ENCODE measurements around the gene CACNB2.
A peak's percentile ranks its signal among the peaks of the same experiment; 100 is the strongest.

Gene CACNB2
- long read RNA-seq, donor 1, partial matches to known transcripts = 6 of 6 reads
- long read RNA-seq, donor 1, other reads (novel, unspliced or antisense) = 0 of 6 reads
- long read RNA-seq, donor 2 = 0 reads
- long read RNA-seq, donor 3, partial matches to known transcripts = 11 of 11 reads
- long read RNA-seq, donor 3, other reads (novel, unspliced or antisense) = 0 of 11 reads
- long read RNA-seq, donor 4, partial matches to known transcripts = 0 of 1 reads
- long read RNA-seq, donor 4, other reads (novel, unspliced or antisense) = 0 of 1 reads
- long read RNA-seq, donor 5 = 0 reads
- long read RNA-seq, donor 6 = 0 reads
- long read RNA-seq, donor 7 = 0 reads
- long read RNA-seq, donor 8, partial matches to known transcripts = 0 of 1 reads
- long read RNA-seq, donor 8, other reads (novel, unspliced or antisense) = 0 of 1 reads

DNA sequence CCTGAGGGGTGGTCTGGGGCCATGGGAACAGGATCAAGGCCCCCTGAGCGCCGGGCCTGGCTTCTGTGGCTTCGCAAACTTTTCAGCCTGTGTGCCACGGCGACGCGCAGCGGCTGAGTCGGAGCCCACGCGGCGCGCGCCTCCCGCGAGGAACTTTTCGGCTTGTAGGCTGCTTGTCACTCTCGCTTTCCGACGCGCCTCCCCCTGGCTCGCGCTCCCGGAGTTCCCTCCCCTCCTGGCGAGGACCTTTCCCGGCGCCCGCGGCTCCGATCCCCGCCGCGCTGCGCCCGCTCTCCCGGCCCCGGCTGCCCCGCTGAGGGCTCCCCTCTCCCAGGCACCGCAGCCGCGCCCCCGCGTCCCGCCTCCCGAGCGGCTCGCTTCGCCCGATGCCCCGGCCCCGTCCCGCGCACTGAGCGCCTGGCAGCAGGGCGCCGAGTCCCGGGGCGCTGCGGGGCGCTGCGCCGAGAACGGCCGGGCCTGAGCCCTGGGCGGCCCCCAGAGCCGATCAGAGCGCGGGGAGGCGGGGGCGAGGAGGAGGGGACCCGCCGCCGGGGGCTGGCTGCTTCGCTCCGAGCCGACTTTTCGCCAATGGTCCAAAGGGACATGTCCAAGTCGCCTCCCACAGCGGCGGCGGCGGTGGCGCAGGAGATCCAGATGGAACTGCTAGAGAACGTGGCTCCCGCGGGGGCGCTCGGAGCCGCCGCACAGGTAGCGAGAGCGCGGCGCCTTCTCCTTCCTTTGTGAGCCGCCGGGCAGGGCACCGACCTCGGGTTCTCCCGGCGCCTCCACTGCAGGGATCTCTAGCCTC, at the start of gene CACNB2:
Gene CACNB2, plus strand, starts transcription at position 276 of the 808 bp plus-strand sequence.
- DNase-seq = peak; percentile 84

DNA sequence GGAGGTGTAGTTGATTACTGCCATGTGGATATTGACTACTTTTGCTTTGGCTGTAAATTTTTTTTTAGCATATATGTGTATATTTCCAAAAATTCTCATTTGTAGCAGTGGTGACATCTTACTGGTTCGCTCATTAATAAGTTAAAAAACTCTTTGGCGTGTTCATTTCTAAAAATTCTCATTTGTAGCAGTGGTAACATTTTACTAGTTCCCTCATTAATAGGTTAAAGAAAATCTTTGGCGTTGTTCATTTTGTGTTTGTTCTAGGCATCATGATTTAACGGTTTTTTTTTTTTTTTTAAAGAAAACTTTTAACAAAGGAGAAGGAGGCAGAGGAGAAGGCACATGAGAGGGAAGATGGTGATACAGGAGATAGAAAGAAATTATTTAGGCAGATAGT, 45.9 kb upstream of the CACNB2 start:
- no peak for DNase-seq

DNA sequence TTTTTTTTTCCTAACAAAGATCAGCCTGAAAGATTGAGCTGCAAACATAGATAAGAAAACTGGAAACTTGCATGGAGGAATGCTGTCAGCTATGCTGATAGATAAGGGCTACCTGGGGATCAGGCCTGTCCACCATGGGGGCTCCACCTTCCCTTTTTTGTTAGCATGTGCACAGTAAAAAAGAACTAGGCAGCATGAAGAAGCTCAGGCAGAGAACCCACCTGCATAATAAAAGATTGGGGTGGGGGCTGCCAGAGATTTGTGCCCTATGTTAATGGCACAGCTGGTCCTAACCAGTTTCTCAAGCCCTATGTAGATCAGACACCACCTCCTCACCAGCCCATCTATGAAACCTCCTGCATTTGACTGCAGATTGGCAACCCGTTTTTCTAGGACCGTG, 45.4 kb upstream of the CACNB2 start:
- DNase-seq = no peak

DNA sequence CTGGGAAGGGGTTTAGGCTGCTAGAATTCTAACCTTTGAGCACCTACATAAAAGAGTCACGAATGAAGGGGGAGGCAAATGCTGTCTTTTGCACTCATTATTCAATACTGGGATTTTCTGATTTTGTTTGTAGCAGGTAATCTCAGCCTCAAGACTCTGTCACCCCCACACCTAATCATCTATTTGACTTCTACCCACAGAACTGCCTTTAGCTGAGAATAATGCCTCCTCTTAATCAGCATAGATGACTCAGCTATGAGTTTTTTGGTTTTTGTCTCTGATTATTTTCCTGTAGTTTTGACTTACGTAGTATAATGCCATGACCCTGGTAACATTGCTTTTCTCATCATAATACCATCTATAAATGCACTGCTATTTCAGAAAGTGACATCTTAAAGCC, 42.7 kb upstream of the CACNB2 start:
- DNase-seq = no peak

DNA sequence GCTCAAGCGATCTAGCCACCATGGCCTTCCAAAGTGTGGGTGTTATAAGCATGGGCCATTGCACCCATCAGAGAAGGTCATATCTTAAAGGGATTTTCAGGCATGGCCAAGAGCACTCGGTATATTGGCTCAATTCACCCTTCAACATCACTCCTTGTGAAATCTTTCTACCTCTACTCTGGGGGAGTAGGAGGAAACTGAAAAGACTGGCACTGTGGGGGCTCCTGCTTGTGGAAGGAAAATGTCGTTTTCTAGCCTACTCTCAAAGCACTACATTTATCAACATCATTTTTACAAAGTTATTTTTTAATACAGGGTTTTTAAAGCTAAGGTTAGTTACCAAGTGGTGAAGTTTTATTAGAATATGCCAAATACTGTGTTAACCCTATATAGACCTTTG, 42.0 kb upstream of the CACNB2 start:
- DNase-seq = no peak

DNA sequence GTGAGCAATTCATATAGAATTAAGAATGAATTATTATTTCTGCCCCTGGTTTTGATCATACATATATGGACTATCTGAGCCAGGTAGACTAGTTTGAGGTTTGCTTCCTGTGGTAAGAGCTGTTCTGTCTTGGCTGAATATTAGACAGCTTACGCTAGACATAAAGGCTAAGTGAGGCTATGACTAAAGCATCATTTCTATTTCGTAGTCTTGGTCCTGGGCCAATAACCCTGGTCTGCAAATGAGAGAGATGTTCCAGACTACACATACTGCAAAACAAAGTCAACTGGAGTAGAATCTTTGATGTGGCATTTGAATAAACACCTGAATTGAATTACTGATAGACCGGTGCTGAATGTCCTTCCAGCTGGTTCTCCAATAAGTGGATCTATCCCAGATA, 40.8 kb upstream of the CACNB2 start:
- no peak for DNase-seq

DNA sequence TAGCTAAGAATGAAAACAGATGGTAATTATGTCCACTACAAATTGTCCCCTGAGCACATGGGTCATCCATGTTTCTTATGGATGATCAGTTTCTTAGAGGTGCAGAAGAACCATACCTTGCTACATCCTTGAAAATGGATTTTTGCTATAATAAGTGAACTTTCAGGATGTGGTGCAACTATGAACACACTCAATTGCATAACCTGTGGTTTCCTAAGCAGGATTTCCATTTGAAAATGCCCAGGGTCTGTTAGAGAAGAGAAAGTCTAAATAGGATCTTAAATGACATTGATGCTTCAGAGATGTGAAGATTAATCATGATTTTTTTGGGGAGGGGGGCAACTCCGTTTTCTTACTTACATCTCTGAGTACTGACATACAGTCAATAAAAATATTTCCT, 39.6 kb upstream of the CACNB2 start:
- no peak for DNase-seq

DNA sequence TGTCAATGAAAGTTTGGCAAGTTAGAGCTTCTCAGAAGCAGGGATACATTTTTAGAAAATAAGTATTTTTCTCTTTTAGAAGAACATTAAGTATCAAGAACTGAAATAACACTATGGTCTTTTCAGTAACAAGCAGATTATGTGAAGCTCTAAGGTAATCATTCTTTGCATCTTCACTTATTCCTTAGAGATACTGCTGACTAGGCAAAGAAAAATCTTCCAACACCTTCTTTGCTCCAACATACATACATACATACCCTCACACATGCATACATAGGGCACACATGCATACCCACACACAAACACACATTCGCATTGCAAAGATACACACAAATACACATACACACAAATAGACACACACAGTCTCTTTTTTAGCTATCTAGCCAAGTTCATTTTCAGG, 37.8 kb upstream of the CACNB2 start:
- no peak for DNase-seq

DNA sequence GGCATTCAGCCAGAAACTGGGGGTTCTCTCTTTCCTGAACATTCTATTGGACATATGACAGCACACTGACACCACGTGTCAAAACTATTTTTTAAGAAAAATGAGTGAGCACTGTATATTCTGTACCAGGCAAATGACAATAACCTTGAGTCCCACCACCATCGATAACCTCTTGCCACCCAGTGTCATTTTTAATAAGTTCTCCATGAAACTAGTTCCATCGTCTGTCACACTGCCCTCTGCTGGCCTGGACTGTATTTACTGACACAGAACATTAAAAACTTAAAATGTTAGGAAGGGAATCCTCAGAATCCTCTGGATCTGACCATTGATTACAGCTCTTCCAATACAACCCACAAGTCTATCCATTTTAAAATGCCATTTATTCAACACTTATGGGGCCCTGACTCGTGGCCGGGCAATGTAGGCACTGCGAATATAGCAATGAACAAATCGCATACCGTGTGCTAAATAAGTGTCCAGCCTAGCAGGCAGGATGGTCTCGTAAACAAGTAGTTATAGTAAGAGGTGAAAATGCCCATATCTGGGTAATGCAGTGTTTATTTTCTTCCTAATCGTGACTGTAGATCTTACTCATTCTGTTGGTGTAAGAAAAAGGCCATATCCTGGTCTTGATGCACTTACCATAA, 35.9 kb upstream of the CACNB2 start:
- DNase-seq = peak; percentile 8

DNA sequence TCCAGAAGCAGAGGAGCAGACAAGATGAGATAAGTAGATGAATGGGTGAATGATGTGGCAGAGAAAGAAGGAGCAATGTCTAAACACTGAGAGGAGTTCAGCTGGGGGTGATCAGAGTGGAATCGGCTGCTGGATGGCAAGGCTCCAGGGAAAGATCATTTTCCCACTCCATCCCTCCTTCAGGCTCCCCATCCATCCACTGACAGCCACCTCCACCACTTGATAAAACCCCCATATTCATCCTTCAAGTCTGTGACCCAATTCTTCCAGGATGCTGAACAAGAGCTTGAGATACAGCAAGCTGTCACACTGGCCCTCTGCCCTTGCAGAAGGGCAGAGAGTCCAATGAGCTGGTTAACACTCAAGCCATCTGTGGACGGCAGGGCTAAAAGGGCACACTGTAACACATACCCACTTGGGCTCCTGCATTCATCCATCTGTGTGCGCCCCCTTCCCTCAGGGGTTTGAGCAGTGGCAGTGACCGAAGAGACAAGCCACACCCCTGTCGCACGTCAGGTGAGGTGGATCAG, 30.8 kb upstream of the CACNB2 start:
- DNase-seq = no peak

DNA sequence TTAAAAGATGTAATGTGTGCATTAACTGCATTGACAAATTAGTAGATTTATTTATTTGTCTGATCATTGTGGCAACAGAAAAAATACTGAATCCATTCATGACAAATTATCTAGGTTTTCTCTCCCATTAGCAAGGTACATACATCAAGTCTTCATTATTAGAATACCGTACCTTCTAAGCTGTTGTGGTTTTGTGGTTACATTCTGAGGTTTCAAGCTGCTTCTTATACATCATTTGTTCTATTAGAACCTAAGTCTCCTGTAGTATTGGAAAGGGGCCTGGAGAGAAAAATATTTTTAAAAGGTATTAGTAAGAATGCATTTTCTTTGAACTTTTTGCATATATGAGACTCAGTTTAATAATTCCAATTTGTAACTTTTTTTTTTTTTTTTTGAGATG, 26.3 kb upstream of the CACNB2 start:
- no peak for DNase-seq

DNA sequence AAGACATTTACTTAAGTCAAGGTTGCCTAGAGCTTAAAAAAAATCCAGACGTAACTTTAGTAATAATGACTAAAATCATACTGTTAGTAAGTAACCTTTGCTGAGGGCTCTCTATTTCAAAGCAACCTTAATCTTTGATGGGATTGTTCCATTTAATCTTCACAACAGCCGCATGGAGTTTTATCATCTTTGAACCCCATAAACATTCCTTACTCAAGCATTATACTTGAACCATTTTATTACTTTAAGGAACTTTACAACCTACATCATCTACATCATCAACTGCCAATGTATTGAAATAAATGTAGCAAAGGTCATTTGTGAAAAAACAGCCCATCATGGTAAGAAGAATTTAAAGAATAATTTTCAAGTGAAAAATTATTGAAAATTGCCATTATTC, 22.9 kb upstream of the CACNB2 start:
- no peak for DNase-seq

DNA sequence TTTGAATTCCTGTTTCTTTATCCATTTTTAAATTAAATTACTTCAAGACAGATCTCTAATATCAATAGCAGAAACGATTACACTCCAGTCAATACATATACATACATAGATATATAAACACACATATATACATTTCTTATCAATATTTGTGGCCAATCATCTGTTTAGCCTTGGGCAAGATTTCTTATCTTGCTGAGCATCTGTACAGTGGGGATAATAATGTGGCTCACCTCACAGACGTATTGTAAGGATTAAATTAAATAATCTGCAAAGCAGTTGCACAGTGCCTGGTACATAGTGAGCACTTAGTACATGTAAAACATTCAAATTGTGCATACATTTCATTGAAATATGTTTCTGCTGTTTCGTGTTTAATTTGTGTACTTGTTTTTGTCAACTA, 17.5 kb upstream of the CACNB2 start:
- no peak for DNase-seq

DNA sequence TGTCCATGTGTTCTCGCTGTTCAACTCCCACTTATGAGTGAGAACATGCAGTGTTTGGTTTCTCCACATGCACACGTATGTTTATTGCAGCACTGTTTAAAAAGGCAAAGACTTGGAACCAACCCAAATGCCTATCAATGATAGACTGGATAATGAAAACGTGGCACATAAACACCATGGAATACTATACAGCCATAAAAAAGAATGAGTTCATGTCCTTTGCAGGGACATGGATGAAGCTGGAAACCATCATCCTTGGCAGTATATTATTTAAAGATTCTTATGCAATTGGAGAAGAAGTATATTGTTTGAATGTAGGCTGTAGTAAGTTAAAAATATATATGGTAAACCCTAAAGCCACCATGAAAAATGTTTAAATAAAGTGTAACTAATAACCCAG, 7.2 kb upstream of the CACNB2 start:
- DNase-seq = no peak

DNA sequence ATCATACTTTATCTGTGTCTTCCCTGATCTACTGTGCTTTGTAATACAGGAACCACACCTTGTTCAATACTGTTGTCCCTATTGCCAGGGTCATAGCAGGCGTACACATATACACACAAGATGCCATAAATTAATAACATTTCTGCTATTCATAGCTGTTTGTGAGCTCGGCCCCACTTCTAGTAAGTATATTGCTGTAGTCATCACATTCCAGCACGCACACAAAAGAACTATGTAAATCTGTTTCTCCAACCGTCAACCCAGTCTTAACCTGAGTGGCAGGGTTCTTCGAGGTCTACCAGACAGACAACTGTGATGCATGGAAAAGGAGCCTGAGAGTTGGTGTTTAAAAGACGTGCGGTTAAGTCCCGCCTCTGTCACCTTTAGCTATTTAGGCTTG, 5.7 kb upstream of the CACNB2 start:
- DNase-seq = no peak

DNA sequence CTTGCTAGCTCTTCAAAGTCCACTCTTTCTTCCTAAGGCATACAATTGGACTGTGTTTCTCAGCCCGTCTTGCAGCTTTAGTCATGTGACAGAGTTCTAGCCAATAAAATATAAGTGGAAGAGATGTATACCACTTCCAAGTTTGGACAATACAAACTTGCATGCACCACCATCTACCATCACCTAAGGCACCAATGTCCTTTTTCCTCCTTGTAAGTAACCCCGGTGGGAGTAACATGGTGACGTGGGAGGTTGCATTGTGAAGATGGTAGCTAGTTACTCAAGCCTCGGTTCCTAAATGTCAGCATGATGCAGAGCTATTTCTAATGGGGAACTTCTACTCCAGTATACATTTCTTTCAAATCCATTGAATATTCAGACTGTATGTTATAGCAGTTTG, 5.3 kb upstream of the CACNB2 start:
- no peak for DNase-seq

DNA sequence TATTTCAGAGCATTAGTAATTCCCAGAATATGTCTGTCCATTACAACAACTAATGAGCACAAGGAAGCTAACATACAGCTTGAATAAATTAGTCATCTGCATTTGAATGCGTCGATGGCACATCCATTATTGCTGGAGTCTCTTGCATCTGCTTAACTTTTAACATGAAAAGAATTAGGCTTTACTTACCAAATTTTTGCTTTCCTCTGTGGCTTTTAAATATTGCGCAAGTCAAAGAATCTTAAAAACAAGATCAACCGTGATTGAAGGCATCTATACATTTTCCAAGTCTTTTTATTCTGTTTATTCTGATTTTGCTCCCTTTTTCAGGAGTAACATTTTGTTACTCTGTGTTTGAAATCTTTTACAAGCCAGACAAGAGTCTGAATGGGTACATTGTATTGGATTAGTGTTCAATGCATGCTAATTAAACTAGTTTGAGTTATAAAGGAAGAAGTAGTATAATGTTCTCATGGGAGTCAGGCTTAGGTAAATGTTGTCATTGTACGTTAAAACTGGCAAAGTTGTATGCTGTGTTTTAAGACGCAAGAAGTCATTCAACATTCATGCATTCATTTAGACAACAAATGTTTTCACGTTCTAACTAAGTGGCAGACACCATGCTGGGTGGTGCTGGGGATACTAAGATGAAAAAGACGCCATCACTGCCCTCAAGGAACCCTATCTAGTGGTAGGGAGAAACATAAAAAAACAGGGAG, 4.0 kb upstream of the CACNB2 start:
- no peak for DNase-seq

DNA sequence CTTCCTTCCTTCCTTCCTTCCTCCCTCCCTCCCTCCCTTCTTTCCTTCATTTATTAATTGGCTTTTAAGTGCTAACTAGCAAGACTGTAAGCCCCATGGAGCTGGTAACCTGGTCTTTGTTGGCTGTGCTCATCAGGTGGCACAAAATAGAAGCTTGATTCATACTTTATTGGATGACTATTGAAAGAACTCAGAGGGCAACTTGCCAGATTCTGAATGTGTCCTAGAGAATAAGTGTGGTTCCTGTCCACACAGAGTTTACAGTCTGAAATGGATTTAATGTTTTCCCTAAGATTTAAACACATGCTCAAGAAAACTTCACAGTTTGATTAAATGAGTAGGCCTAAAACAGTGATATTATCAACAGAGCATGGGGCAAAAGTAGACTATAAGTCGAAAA, 3.1 kb upstream of the CACNB2 start:
- DNase-seq = no peak

DNA sequence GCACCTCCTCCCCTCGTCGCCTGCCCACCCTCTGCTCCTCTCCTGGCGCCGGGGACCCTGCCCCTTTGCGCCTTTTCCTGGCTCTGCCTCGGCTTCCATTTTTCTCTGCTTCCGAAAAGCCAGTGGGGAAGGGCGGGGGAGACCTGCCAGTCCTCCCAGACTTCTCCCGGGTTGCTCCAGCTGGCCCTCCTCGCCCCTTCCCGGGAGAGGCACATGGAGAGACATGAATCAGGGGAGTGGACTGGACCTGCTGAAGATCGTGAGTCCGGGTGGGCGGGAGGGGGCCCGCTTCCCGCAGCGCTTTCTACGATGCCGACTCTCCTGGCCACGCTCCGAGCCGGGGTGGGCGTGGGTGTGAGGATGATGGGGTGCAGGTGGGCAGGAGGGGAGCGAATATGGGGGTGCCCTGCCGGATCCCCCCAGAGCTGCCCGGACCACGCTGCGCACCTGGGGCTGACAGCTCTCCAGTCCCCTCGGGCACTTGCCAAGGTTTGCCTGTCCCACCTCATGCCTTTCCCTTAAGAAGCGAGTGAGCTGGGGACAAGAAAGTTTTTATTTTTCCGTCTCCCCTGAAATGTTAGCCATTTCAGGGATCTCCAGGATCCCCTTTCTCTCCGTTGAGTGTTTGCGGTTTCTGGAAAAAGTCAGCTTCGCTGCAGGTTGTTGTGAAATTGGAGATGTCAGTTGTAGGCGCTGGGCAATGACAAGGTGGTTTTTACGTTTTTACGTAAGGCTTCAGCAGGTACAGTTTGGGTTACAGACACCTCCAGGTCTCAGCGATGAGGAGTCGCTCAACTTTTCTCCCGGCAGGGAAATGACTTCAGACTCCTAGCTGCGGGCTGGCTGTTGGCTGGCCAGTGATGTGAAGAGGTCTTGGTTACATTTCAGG, 977 bp downstream of the CACNB2 start:
- peak; percentile 52 for DNase-seq

DNA sequence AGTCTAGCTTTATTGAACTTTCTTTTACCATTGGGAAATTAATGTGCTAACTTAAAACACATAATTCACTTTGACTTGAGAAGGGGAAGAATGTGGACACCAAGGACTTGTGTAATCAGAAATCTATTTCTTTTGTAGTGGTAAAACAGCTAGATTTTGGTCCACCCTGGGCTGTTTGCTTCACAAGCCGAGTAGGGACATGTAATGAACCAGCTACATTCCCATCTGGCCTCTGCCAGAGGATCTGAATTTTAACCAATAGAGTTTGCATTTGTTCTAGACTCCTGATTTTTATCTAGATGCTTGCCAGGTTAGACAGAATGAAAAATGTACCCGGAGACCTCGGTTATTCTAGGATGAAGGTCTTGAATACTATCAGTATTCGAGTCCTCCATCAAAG, 1.9 kb downstream of the CACNB2 start:
- no peak for DNase-seq

DNA sequence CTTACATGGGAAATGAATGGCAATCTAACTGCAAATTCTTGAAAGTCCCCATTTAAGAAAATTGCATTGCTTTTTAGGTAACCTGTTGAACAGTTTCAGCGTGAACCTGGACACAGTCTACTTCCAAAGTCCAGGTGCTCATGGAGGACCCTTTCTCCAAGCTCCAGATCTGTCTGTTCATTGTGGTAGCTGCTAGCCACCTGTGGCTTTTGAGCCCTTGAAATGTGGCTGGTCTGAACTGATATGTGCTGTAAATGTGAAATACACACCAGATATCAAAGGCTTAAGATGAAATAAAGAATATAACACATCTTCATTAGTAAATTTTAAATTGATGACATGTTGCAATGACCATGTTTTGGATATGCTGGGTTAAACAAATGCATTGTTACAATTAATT, 4.2 kb downstream of the CACNB2 start:
- DNase-seq = no peak

Measured in right kidney (tissue), 9 donors.